K562 (cell line): ENCODE results near the gene INKA2. TPM values are rescaled to one million over a fixed set of nuclear protein-coding genes. Genes with fewer than 3 reads are reported as not detected.

Experiments used
- E2F3 ChIP-seq: fragments of 250-450 bp; sonication (Bioruptor Pico); IDR thresholded peaks from 2 replicates; pipeline ENCODE4 v1.4.0; 2020; ENCODE audit warnings: mild to moderate bottlenecking
- EGR1 ChIP-seq: fragments of 450-650 bp; conservative IDR thresholded peaks from 2 replicates; pipeline ENCODE4 v1.6.1; 2017; ENCODE audit warnings: mild to moderate bottlenecking
- SP1 ChIP-seq: sonication (generic); formaldehyde crosslinking; IDR thresholded peaks from 2 replicates; pipeline ENCODE4 v1.8.1; 2022; ENCODE audit warnings: mild to moderate bottlenecking, missing genetic modification reagents
- polyA plus RNA-seq, 8 experiments: library from polyadenylated mRNA; depleted of rRNA in 4 of 8; stranded (reverse) in 5 of 8; unstranded in 3 of 8; fragments of >200 nt; fragmentation: Nextera tagmentation in 2 of 8; fragmentation: Illumina TruSeq in 1 of 8; extraction: Ambion mirVana in 2 of 8; extraction: Trizol in 1 of 8; gene quantifications; 2 replicates each; pipeline versions ENCODE4 v1.2.1 to v1.2.3, GENCODE V29; 2011 to 2014; ENCODE audit warnings: inconsistent platforms in 1 of 8, missing spikeins in 1 of 8
- total RNA-seq, 7 experiments: library from RNA; depleted of rRNA in 6 of 7; stranded (reverse); fragments of >200 nt in 6 of 7; fragmentation: Illumina TruSeq in 2 of 7; extraction: Trizol in 2 of 7; gene quantifications; 2 replicates each; pipeline versions ENCODE4 v1.2.1 to v1.2.3, GENCODE V29; 2011 to 2021; ENCODE audit warnings: low replicate concordance in 1 of 7
- TF ChIP-seq, protein P1 (sequence below): fragments of 250-450 bp; sonication (Bioruptor Pico); IDR thresholded peaks from 2 replicates; pipeline ENCODE4 v1.4.0; 2020
- TF ChIP-seq, protein P2 (sequence below), 2 experiments: fragments of 450-650 bp; formaldehyde crosslinking in 1 of 2; IDR thresholded peaks; 2 replicates each; pipeline versions ENCODE4 v1.4.0 to v1.6.1; 2014 to 2020; ENCODE audit warnings: mild to moderate bottlenecking in 2 of 2, borderline replicate concordance in 1 of 2, low read depth in 1 of 2
- TF ChIP-seq, protein P3 (sequence below): fragments of 250-450 bp; sonication (Bioruptor Pico); IDR thresholded peaks from 2 replicates; pipeline ENCODE4 v1.9.0; 2021; ENCODE audit warnings: mild to moderate bottlenecking, inconsistent platforms
- TF ChIP-seq, protein P4 (sequence below): sonication (generic); formaldehyde crosslinking; IDR thresholded peaks from 2 replicates; pipeline ENCODE4 v1.8.0; 2022; ENCODE audit warnings: mild to moderate bottlenecking, low read depth, missing genetic modification reagents

Gene INKA2
- total and polyA plus RNA-seq, 9 of the 15 experiments (the other 6 are each of a cell fraction or from before 2014, with no cell fraction given): 0.04 to 1.4 (median 0.26) TPM; not detected in 1

DNA sequence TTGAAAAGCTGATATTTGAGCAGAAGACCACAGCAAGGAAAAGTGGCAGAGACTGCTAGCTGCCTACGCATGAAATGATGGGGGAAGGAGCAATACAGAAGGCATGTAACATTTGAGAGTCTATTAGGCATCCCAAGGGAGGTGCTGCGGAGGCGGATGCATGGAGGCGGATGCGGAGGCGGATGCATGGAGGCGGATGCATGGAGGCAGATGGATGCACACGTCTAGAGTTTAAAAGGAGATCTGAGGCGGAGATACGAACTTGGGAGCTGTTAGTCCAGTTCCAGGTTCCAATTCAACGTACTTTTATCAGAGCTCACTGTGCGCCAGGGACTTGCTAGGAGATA lies 15.8 kb upstream of the INKA2 start (continued):
- TF ChIP-seq, protein P1, sequence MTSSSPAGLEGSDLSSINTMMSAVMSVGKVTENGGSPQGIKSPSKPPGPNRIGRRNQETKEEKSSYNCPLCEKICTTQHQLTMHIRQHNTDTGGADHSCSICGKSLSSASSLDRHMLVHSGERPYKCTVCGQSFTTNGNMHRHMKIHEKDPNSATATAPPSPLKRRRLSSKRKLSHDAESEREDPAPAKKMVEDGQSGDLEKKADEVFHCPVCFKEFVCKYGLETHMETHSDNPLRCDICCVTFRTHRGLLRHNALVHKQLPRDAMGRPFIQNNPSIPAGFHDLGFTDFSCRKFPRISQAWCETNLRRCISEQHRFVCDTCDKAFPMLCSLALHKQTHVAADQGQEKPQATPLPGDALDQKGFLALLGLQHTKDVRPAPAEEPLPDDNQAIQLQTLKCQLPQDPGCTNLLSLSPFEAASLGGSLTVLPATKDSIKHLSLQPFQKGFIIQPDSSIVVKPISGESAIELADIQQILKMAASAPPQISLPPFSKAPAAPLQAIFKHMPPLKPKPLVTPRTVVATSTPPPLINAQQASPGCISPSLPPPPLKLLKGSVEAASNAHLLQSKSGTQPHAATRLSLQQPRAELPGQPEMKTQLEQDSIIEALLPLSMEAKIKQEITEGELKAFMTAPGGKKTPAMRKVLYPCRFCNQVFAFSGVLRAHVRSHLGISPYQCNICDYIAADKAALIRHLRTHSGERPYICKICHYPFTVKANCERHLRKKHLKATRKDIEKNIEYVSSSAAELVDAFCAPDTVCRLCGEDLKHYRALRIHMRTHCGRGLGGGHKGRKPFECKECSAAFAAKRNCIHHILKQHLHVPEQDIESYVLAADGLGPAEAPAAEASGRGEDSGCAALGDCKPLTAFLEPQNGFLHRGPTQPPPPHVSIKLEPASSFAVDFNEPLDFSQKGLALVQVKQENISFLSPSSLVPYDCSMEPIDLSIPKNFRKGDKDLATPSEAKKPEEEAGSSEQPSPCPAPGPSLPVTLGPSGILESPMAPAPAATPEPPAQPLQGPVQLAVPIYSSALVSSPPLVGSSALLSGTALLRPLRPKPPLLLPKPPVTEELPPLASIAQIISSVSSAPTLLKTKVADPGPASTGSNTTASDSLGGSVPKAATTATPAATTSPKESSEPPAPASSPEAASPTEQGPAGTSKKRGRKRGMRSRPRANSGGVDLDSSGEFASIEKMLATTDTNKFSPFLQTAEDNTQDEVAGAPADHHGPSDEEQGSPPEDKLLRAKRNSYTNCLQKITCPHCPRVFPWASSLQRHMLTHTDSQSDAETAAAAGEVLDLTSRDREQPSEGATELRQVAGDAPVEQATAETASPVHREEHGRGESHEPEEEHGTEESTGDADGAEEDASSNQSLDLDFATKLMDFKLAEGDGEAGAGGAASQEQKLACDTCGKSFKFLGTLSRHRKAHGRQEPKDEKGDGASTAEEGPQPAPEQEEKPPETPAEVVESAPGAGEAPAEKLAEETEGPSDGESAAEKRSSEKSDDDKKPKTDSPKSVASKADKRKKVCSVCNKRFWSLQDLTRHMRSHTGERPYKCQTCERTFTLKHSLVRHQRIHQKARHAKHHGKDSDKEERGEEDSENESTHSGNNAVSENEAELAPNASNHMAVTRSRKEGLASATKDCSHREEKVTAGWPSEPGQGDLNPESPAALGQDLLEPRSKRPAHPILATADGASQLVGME (CRISPR knock-in tag): peak; percentile 85
- TF ChIP-seq, protein P2, sequence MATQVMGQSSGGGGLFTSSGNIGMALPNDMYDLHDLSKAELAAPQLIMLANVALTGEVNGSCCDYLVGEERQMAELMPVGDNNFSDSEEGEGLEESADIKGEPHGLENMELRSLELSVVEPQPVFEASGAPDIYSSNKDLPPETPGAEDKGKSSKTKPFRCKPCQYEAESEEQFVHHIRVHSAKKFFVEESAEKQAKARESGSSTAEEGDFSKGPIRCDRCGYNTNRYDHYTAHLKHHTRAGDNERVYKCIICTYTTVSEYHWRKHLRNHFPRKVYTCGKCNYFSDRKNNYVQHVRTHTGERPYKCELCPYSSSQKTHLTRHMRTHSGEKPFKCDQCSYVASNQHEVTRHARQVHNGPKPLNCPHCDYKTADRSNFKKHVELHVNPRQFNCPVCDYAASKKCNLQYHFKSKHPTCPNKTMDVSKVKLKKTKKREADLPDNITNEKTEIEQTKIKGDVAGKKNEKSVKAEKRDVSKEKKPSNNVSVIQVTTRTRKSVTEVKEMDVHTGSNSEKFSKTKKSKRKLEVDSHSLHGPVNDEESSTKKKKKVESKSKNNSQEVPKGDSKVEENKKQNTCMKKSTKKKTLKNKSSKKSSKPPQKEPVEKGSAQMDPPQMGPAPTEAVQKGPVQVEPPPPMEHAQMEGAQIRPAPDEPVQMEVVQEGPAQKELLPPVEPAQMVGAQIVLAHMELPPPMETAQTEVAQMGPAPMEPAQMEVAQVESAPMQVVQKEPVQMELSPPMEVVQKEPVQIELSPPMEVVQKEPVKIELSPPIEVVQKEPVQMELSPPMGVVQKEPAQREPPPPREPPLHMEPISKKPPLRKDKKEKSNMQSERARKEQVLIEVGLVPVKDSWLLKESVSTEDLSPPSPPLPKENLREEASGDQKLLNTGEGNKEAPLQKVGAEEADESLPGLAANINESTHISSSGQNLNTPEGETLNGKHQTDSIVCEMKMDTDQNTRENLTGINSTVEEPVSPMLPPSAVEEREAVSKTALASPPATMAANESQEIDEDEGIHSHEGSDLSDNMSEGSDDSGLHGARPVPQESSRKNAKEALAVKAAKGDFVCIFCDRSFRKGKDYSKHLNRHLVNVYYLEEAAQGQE (IDR thresholded peaks at IDR 0.05; ENCODE audit: borderline replicate concordance): no peak
- TF ChIP-seq, protein P2 (CRISPR knock-in tag; IDR thresholded peaks at IDR 0.05; ENCODE audit: low read depth): no peak
- TF ChIP-seq, protein P3, sequence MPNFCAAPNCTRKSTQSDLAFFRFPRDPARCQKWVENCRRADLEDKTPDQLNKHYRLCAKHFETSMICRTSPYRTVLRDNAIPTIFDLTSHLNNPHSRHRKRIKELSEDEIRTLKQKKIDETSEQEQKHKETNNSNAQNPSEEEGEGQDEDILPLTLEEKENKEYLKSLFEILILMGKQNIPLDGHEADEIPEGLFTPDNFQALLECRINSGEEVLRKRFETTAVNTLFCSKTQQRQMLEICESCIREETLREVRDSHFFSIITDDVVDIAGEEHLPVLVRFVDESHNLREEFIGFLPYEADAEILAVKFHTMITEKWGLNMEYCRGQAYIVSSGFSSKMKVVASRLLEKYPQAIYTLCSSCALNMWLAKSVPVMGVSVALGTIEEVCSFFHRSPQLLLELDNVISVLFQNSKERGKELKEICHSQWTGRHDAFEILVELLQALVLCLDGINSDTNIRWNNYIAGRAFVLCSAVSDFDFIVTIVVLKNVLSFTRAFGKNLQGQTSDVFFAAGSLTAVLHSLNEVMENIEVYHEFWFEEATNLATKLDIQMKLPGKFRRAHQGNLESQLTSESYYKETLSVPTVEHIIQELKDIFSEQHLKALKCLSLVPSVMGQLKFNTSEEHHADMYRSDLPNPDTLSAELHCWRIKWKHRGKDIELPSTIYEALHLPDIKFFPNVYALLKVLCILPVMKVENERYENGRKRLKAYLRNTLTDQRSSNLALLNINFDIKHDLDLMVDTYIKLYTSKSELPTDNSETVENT (CRISPR knock-in tag): no peak
- TF ChIP-seq, protein P4, sequence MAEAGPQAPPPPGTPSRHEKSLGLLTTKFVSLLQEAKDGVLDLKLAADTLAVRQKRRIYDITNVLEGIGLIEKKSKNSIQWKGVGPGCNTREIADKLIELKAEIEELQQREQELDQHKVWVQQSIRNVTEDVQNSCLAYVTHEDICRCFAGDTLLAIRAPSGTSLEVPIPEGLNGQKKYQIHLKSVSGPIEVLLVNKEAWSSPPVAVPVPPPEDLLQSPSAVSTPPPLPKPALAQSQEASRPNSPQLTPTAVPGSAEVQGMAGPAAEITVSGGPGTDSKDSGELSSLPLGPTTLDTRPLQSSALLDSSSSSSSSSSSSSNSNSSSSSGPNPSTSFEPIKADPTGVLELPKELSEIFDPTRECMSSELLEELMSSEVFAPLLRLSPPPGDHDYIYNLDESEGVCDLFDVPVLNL (CRISPR knock-in tag): no peak
- TF ChIP-seq EGR1: peak; percentile 100
- TF ChIP-seq E2F3 (CRISPR knock-in tag): peak; percentile 16; the same call in 1 of the 2 replicates
- TF ChIP-seq SP1: no peak
